Endodermal cell (in vitro differentiated cells): ENCODE results near the gene ESF1. TPM values are rescaled to one million over a fixed set of nuclear protein-coding genes. Genes with fewer than 3 reads are reported as not detected.

Experiments
- DNase-seq: peaks from one replicate; pipeline ENCODE4 v3.0.0-alpha.2; 2017
- H3K27ac ChIP-seq: 2 replicates; pipeline ENCODE4 v1.5.1; 2013; ENCODE audit warnings: mild to moderate bottlenecking, low read depth, low read length, moderate library complexity
- H3K27me3 ChIP-seq: 2 replicates; pipeline ENCODE4 v1.6.1; 2013; ENCODE audit warnings: mild to moderate bottlenecking, low read length, moderate library complexity; ENCODE audit not compliant: insufficient read depth, control insufficient read depth, poor library complexity, severe bottlenecking
- H3K36me3 ChIP-seq: 2 replicates; pipeline ENCODE4 v1.7.0; 2013; ENCODE audit warnings: mild to moderate bottlenecking, low read length, moderate library complexity; ENCODE audit not compliant: control insufficient read depth, insufficient read depth
- H3K4me1 ChIP-seq: one replicate; pipeline ENCODE4 v1.7.0; 2013; ENCODE audit warnings: low read length; ENCODE audit not compliant: control insufficient read depth, insufficient read depth
- H3K4me3 ChIP-seq: 2 replicates; pipeline ENCODE4 v1.5.1; 2013; ENCODE audit warnings: mild to moderate bottlenecking, low read length, moderate library complexity
- H3K9ac ChIP-seq: 2 replicates; pipeline ENCODE4 v1.6.1; 2013; ENCODE audit warnings: mild to moderate bottlenecking, low read length, moderate library complexity; ENCODE audit not compliant: poor library complexity, severe bottlenecking; ENCODE audit errors: extremely low read depth
- H3K9me3 ChIP-seq: 2 replicates; pipeline ENCODE4 v1.6.1; 2013; ENCODE audit warnings: mild to moderate bottlenecking, low read length, moderate library complexity; ENCODE audit not compliant: control insufficient read depth
- H3K27ac Mint-ChIP-seq: 2 replicates; pipeline ENCODE4 v1.8.0; 2020; ENCODE audit warnings: mixed read lengths
- H3K27me3 Mint-ChIP-seq: 2 replicates; pipeline ENCODE4 v1.8.0; 2021; ENCODE audit warnings: mild to moderate bottlenecking, mixed read lengths; ENCODE audit not compliant: insufficient read depth
- H3K36me3 Mint-ChIP-seq: 2 replicates; pipeline ENCODE4 v1.8.0; 2020; ENCODE audit warnings: low read depth, mixed read lengths
- H3K4me1 Mint-ChIP-seq: 2 replicates; pipeline ENCODE4 v1.8.0; 2020; ENCODE audit warnings: mixed read lengths
- H3K4me3 Mint-ChIP-seq: 2 replicates; pipeline ENCODE4 v1.8.0; 2020; ENCODE audit warnings: mild to moderate bottlenecking, moderate library complexity, mixed read lengths
- H3K9me3 Mint-ChIP-seq: 2 replicates; pipeline ENCODE4 v1.8.0; 2020; ENCODE audit warnings: mild to moderate bottlenecking, mixed read lengths
- WGBS, 2 experiments: methylation state at CpG; one replicate each; pipeline versions ENCODE4 v1.1.5 to v1.1.7; 2013; ENCODE audit warnings: missing lambda C conversion rate in 2 of 2, mixed read lengths in 1 of 2; ENCODE audit not compliant: insufficient coverage in 1 of 2, insufficient read length in 1 of 2; 5-methylcytosine and 5-hydroxymethylcytosine counted together
- total RNA-seq, 2 donors: library from RNA; stranded (reverse); fragmentation: NEBNext Ultra II Directional in 1 of 2; extraction: Animal tissue kit (Norgen Biotek cat#: 25700) in 1 of 2; gene quantifications; 2 replicates in 1 of 2; 3 replicates in 1 of 2; pipeline ENCODE4 v1.2.1, GENCODE V29; 2021
- TF ChIP-seq, protein P1 (sequence below): fragments of 200-600 bp; sonication (generic); conservative IDR thresholded peaks from 2 replicates; pipeline ENCODE4 v1.5.0; 2021; ENCODE audit warnings: antibody characterized with exemption, mild to moderate bottlenecking

Gene ESF1
- total RNA-seq, 2 donors from 2014 or later: 23.9 to 32.1 TPM

DNA sequence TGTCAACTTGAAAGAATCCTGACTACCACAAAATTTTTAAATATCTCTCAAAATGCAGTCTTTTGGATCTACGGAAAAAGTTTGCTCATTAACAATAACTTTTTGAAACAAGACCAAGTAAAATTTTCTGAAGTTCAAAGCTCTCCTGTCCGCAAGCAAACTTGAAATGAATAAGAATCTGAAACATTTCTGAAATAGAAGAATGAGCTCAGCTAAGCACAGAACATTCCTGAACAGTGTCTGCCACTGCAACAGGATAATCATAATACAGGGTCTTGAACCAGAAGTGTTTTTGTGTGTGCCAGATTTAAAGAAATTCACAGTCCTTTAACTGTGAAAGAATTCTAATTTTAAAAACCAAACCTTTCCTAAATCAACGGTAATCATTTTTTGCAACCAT, 96.9 kb downstream of the ESF1 start:
- no peak overlapping the region for H3K4me3 ChIP-seq
- H3K4me3 Mint-ChIP-seq: no peak overlapping the region
- DNase-seq: no peak
- H3K4me1 ChIP-seq: no peaks in the 10 kb centered on the region
- 88 to 93% methylated on average over 3 of the region's 3 CpGs for WGBS, 2 experiments
- H3K27me3 Mint-ChIP-seq: no peaks in the 10 kb centered on the region
- H3K9me3 ChIP-seq: no peaks in the 10 kb centered on the region
- H3K27me3 ChIP-seq: no peaks in the 10 kb centered on the region
- H3K9ac ChIP-seq: no peak overlapping the region
- TF ChIP-seq, protein P1, sequence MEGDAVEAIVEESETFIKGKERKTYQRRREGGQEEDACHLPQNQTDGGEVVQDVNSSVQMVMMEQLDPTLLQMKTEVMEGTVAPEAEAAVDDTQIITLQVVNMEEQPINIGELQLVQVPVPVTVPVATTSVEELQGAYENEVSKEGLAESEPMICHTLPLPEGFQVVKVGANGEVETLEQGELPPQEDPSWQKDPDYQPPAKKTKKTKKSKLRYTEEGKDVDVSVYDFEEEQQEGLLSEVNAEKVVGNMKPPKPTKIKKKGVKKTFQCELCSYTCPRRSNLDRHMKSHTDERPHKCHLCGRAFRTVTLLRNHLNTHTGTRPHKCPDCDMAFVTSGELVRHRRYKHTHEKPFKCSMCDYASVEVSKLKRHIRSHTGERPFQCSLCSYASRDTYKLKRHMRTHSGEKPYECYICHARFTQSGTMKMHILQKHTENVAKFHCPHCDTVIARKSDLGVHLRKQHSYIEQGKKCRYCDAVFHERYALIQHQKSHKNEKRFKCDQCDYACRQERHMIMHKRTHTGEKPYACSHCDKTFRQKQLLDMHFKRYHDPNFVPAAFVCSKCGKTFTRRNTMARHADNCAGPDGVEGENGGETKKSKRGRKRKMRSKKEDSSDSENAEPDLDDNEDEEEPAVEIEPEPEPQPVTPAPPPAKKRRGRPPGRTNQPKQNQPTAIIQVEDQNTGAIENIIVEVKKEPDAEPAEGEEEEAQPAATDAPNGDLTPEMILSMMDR: no peak
- no peaks in the 10 kb centered on the region for H3K36me3 ChIP-seq
- no peak overlapping the region for H3K27ac Mint-ChIP-seq
- H3K9me3 Mint-ChIP-seq: peaks cover 3% of the 10 kb centered on the region
- H3K27ac ChIP-seq: no peak overlapping the region
- H3K4me1 Mint-ChIP-seq: peaks cover 11% of the 10 kb centered on the region
- no peaks in the 10 kb centered on the region for H3K36me3 Mint-ChIP-seq

- no peaks in the 10 kb centered on the region for H3K36me3 Mint-ChIP-seq
- Histone ChIP-seq H3K4me1 (no peaks in the 10 kb centered on the region), H3K4me3 (no peak overlapping the region), H3K36me3 (no peaks in the 10 kb centered on the region), H3K9ac (no peak overlapping the region), H3K27me3 (no peaks in the 10 kb centered on the region), H3K9me3 (no peaks in the 10 kb centered on the region), H3K27ac (no peak overlapping the region)
- 88 to 90% methylated on average over 2 of the region's 2 CpGs for WGBS, 2 experiments
- DNase-seq: no peak
- H3K4me1 Mint-ChIP-seq: peaks cover 12% of the 10 kb centered on the region
- TF ChIP-seq, protein P1: no peak
- peaks cover 3% of the 10 kb centered on the region for H3K9me3 Mint-ChIP-seq
- H3K27ac Mint-ChIP-seq: no peak overlapping the region
- no peak overlapping the region for H3K4me3 Mint-ChIP-seq
- H3K27me3 Mint-ChIP-seq: no peaks in the 10 kb centered on the region
Measured at GRCh38 chr20:13685623-13686022, 99.1 kb downstream of the ESF1 start.

DNA sequence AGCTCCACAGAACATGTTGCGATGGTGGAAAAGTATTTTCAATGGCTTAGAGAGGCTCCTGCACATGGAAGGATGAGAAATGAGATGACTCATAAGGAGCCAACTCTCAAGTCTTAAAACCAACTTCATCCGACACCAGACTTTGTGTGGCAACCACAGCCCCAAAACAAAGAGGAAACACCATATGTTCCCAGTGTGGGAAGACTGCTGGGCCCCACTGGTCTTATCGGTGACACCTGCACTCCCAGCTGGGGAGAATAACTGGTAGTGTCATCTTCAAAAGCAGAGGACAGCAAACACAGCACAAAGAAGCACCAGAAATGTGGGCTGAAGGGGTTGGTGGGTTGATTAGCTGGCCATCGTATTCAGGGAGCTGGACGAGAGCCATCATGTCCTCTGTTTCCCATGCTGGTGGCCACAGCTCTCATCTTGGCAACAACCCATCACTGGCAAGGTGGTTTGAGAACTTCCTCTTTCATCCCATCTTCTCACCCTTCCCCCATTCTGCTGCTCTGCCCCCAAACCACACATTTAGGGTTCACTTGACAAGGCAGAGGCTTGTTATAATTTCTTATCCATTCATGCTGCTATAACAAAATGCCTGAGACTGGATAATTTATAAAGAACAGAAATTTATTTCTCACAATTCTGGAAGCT, 100.0 kb downstream of the ESF1 start:
- Histone ChIP-seq H3K27ac (no peak overlapping the region), H3K36me3 (no peaks in the 10 kb centered on the region), H3K9ac (no peak overlapping the region), H3K4me1 (no peaks in the 10 kb centered on the region), H3K9me3 (no peaks in the 10 kb centered on the region), H3K27me3 (no peaks in the 10 kb centered on the region), H3K4me3 (no peak overlapping the region)
- peaks cover 3% of the 10 kb centered on the region for H3K9me3 Mint-ChIP-seq
- no peak overlapping the region for H3K27ac Mint-ChIP-seq
- H3K27me3 Mint-ChIP-seq: no peaks in the 10 kb centered on the region
- H3K36me3 Mint-ChIP-seq: no peaks in the 10 kb centered on the region
- TF ChIP-seq, protein P1: no peak
- 91 to 94% methylated on average over 3 to 5 of the region's 5 CpGs for WGBS, 2 experiments
- no peak overlapping the region for H3K4me3 Mint-ChIP-seq
- H3K4me1 Mint-ChIP-seq: peaks cover 12% of the 10 kb centered on the region
- DNase-seq: no peak
